Activated CD4-positive, alpha-beta T cell treated with anti-CD3 and anti-CD28 coated beads for 36 hours (primary cell): ENCODE data around the gene CD248. TPM values are rescaled to one million over a fixed set of nuclear protein-coding genes. Genes with fewer than 3 reads are reported as not detected.

Experiments
- ATAC-seq: fragments of 200-7000 bp; cut with Tn5 transposase; one replicate; pipeline ENCODE4 v1.10.0; 2021; ENCODE audit warnings: mild to moderate bottlenecking, moderate library complexity
- CTCF ChIA-PET: fragments of 350-600 bp; sonication (Branson Sonifier 250); formaldehyde crosslinking; loops from one replicate; lab custom pipeline; 2021; ENCODE audit warnings: antibody characterized with exemption; lab: Charles Lee
- POLR2A ChIA-PET: fragments of 350-600 bp; sonication (Branson Sonifier 250); formaldehyde crosslinking; loops from one replicate; lab custom pipeline; 2021; ENCODE audit warnings: antibody characterized with exemption, inconsistent platforms; lab: Charles Lee
- DNase-seq: peaks from one replicate; pipeline ENCODE4 v3.0.0-alpha.2; 2020
- H3K27ac Mint-ChIP-seq: one replicate; pipeline ENCODE4 v1.8.0; 2021; ENCODE audit warnings: mixed read lengths
- H3K27me3 Mint-ChIP-seq: one replicate; pipeline ENCODE4 v1.8.0; 2021; ENCODE audit warnings: mixed read lengths
- H3K36me3 Mint-ChIP-seq: one replicate; pipeline ENCODE4 v1.8.0; 2021; ENCODE audit warnings: low read depth, mixed read lengths
- H3K4me1 Mint-ChIP-seq: one replicate; pipeline ENCODE4 v1.8.0; 2021; ENCODE audit warnings: mixed read lengths
- H3K4me3 Mint-ChIP-seq: one replicate; pipeline ENCODE4 v1.8.0; 2021; ENCODE audit warnings: mild to moderate bottlenecking, moderate library complexity, mixed read lengths
- H3K9me3 Mint-ChIP-seq: one replicate; pipeline ENCODE4 v1.8.0; 2021; ENCODE audit warnings: low read depth, mixed read lengths
- intact Hi-C, 2 experiments: fragments of 100-400 bp; cut with DNase I in 1 of 2; cut with micrococcal nuclease in 1 of 2; formaldehyde crosslinking; loops; one replicate each; pipeline versions ENCODE4 v1.14.2 to v1.15.1; 2022 to 2024; cut with DNase I, micrococcal nuclease
- total RNA-seq, 2 experiments: library from RNA; stranded (reverse); gene quantifications; one replicate each; pipeline ENCODE4 v1.2.3, GENCODE V29; 2021

Gene CD248, protein sequence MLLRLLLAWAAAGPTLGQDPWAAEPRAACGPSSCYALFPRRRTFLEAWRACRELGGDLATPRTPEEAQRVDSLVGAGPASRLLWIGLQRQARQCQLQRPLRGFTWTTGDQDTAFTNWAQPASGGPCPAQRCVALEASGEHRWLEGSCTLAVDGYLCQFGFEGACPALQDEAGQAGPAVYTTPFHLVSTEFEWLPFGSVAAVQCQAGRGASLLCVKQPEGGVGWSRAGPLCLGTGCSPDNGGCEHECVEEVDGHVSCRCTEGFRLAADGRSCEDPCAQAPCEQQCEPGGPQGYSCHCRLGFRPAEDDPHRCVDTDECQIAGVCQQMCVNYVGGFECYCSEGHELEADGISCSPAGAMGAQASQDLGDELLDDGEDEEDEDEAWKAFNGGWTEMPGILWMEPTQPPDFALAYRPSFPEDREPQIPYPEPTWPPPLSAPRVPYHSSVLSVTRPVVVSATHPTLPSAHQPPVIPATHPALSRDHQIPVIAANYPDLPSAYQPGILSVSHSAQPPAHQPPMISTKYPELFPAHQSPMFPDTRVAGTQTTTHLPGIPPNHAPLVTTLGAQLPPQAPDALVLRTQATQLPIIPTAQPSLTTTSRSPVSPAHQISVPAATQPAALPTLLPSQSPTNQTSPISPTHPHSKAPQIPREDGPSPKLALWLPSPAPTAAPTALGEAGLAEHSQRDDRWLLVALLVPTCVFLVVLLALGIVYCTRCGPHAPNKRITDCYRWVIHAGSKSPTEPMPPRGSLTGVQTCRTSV
- under 1 TPM; 0.23 to 0.26 TPM for total RNA-seq

DNA sequence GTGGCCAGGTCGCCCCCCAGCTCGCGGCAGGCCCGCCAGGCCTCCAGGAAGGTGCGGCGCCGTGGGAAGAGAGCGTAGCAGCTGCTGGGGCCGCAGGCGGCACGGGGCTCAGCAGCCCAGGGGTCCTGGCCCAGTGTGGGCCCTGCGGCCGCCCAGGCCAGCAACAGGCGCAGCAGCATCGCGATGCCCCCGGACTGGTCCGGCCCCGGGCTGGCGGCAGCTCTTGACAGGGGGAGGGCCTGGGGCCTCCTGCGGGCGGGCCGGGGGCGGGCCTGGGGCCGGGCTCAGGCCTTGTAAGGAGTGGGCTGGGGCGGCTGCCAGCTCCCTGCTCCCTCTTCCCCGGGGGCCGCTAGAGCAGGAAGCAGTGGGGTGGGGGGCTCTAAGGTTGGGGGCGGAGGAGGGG, at the start of gene CD248:
Gene CD248 (minus strand): TSS at position 196 of the 403 bp plus-strand sequence. CDS start 17 bp downstream, at position 179.
- CTCF ChIA-PET = interaction anchor here (1.6 kb wide), 1 partner anchor 12 kb away, joined by 6 read pairs; no protein-coding TSS in a partner anchor
- intact Hi-C loops = no loop called here
- peaks cover 2% of the 10 kb centered on the region for H3K9me3 Mint-ChIP-seq
- DNase-seq (no peak), ATAC-seq (no peak)
- H3K36me3 Mint-ChIP-seq = no peaks in the 10 kb centered on the region
- H3K4me3 Mint-ChIP-seq = peak within 1 kb of the TSS; percentile 47
- H3K27me3 Mint-ChIP-seq = no peaks in the 10 kb centered on the region
- peaks cover 58% of the 10 kb centered on the region for H3K4me1 Mint-ChIP-seq
- POLR2A ChIA-PET = interaction anchor here (0.6 kb wide), 2 partner anchors 28 to 300 kb away, joined by 4 to 8 read pairs; partner anchors contain the start of gene YIF1A
- H3K27ac Mint-ChIP-seq = peak within 1 kb of the TSS; percentile 92

DNA sequence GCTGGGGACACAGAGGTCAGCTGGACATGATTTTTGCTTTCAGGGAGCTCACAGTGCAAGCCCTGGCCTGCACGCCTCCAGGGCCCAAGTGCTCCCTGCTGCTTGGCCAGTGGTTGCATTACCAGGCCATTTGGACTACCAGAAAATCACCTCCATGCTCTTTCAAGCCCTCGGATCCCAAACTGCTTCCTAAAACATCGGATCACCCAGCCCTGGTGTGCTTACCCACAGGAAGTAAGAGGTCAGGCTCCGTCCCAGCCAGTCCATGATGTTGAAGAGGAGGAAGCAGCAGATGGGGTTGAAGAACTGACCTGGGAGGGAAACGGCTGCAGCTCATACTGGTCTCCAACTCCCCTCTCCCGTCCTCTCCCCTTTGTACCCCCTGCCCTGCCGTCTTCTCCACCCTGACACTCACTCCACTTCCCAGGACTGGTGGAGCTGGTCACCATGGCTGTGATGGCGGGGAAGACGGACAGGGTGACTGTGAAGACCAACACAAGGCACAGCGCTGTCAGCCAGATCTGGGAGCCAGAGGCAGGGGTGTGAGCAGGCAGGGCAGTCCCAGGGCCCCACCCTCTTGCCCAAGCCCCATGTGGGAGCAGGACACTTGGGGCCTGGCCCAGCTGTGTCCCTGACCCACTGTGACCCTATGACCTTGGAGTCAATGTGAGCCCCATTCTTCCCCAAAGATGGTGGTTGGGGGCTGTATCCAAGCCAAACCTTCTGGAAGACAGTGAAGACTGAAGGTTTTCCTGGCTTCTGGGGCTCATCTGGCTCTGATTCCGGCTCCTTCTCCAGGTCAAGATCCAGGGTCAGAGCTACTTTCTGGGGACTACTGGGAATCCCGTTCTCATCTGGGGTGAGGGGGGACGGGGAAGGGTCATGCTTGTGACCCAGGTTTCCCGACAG, 49.1 kb upstream of the CD248 start:
- Mint-ChIP-seq H3K4me3 (no peak overlapping the region), H3K27me3 (no peaks in the 10 kb centered on the region), H3K27ac (no peak overlapping the region), H3K4me1 (peaks cover 9% of the 10 kb centered on the region), H3K9me3 (no peaks in the 10 kb centered on the region), H3K36me3 (peaks cover 24% of the 10 kb centered on the region)
- DNase-seq (no peak), ATAC-seq (no peak)
- CTCF ChIA-PET = interaction anchor here (0.8 to 3.2 kb wide), 6 partner anchors 12 to 145 kb away, joined by 3 to 20 read pairs (median 6); partner anchors contain the start of genes B4GAT1 and BBS1
- POLR2A ChIA-PET = interaction anchor here (0.5 kb wide), 1 partner anchor 294 kb away, joined by 7 read pairs; no protein-coding TSS in a partner anchor
- intact Hi-C loops = no loop called here

- POLR2A ChIA-PET = no interaction called here
- H3K27ac Mint-ChIP-seq = no peak overlapping the region
Measured at GRCh38 chr11:66365166-66365565, 48.3 kb upstream of the CD248 start.

GRCh38 chr11:66363805-66364535, 47.1 kb upstream of the CD248 start:
- no peak overlapping the region for H3K27ac Mint-ChIP-seq
- no peaks in the 10 kb centered on the region for H3K27me3 Mint-ChIP-seq
- ChIA-PET CTCF (interaction anchor here (0.6 to 3.2 kb wide), 12 partner anchors 8 to 478 kb away, joined by 3 to 20 read pairs (median 3); partner anchors contain the start of genes B4GAT1, BRMS1 and MRPL11), POLR2A (interaction anchor here (0.6 to 0.7 kb wide), 2 partner anchors 93 to 1910 kb away, joined by 3 to 8 read pairs; no protein-coding TSS in a partner anchor)
- intact Hi-C loops = no loop called here
- DNase-seq = peak; percentile 88
- peak; percentile 82 for ATAC-seq
- H3K4me3 Mint-ChIP-seq = no peak overlapping the region
- H3K4me1 Mint-ChIP-seq = no peaks in the 10 kb centered on the region
- H3K36me3 Mint-ChIP-seq = peaks cover 26% of the 10 kb centered on the region
- no peaks in the 10 kb centered on the region for H3K9me3 Mint-ChIP-seq

More at GRCh38 chr11:66365166-66365565, 48.3 kb upstream of the CD248 start:
- no peak for DNase-seq
- intact Hi-C loops = no loop called here
- H3K4me3 Mint-ChIP-seq = no peak overlapping the region
- ATAC-seq = no peak
- peaks cover 4% of the 10 kb centered on the region for H3K4me1 Mint-ChIP-seq
- CTCF ChIA-PET = interaction anchor here (2.9 to 3.2 kb wide), 3 partner anchors 16 to 24 kb away, joined by 10 to 20 read pairs (median 19); partner anchors contain the start of gene B4GAT1
- H3K36me3 Mint-ChIP-seq = peaks cover 26% of the 10 kb centered on the region
- H3K27me3 Mint-ChIP-seq = no peaks in the 10 kb centered on the region
- no peaks in the 10 kb centered on the region for H3K9me3 Mint-ChIP-seq

GRCh38 chr11:66363187-66363601, 46.4 kb upstream of the CD248 start:
- Mint-ChIP-seq H3K9me3 (no peaks in the 10 kb centered on the region), H3K4me3 (no peak overlapping the region), H3K27ac (no peak overlapping the region), H3K36me3 (peaks cover 23% of the 10 kb centered on the region), H3K4me1 (no peaks in the 10 kb centered on the region), H3K27me3 (no peaks in the 10 kb centered on the region)
- ATAC-seq (no peak), DNase-seq (no peak)
- POLR2A ChIA-PET = interaction anchor here (0.7 kb wide), 1 partner anchor 1911 kb away, joined by 8 read pairs; no protein-coding TSS in a partner anchor
- CTCF ChIA-PET = interaction anchor here (0.6 to 3.2 kb wide), 13 partner anchors 8 to 479 kb away, joined by 3 to 20 read pairs (median 3); partner anchors contain the start of genes B4GAT1, BRMS1 and MRPL11
- intact Hi-C loops = no loop called here

GRCh38 chr11:66362481-66363147, 45.8 kb upstream of the CD248 start:
- H3K4me3 Mint-ChIP-seq = no peak overlapping the region
- ChIA-PET POLR2A (interaction anchor here (0.7 kb wide), 1 partner anchor 16 kb away, joined by 3 read pairs; no protein-coding TSS in a partner anchor), CTCF (interaction anchor here (0.7 to 3.2 kb wide), 8 partner anchors 10 to 76 kb away, joined by 3 to 20 read pairs (median 6); partner anchors contain the start of genes B4GAT1 and MRPL11)
- H3K4me1 Mint-ChIP-seq = no peaks in the 10 kb centered on the region
- H3K27ac Mint-ChIP-seq = no peak overlapping the region
- H3K9me3 Mint-ChIP-seq = no peaks in the 10 kb centered on the region
- intact Hi-C loops = no loop called here
- ATAC-seq (no peak), DNase-seq (no peak)
- no peaks in the 10 kb centered on the region for H3K27me3 Mint-ChIP-seq
- H3K36me3 Mint-ChIP-seq = peaks cover 21% of the 10 kb centered on the region

GRCh38 chr11:66361502-66361941, 44.7 kb upstream of the CD248 start:
- ATAC-seq (no peak), DNase-seq (no peak)
- no peak overlapping the region for H3K27ac Mint-ChIP-seq
- intact Hi-C loops = no loop called here
- H3K4me1 Mint-ChIP-seq = no peaks in the 10 kb centered on the region
- no peaks in the 10 kb centered on the region for H3K9me3 Mint-ChIP-seq
- peaks cover 21% of the 10 kb centered on the region for H3K36me3 Mint-ChIP-seq
- H3K4me3 Mint-ChIP-seq = no peak overlapping the region
- ChIA-PET CTCF (interaction anchor here (0.5 to 1.0 kb wide), 4 partner anchors 13 to 319 kb away, joined by 3 to 5 read pairs (median 3); no protein-coding TSS in a partner anchor), POLR2A (no interaction called here)
- no peaks in the 10 kb centered on the region for H3K27me3 Mint-ChIP-seq

- no peak for ATAC-seq
Measured at GRCh38 chr11:66360406-66361073, 43.7 kb upstream of the CD248 start.

GRCh38 chr11:66359662-66360087, 42.8 kb upstream of the CD248 start:
- H3K27me3 Mint-ChIP-seq = no peaks in the 10 kb centered on the region
- H3K4me1 Mint-ChIP-seq = no peaks in the 10 kb centered on the region
- no peak overlapping the region for H3K27ac Mint-ChIP-seq
- no peak for ATAC-seq
- ChIA-PET POLR2A (no interaction called here), CTCF (no interaction called here)
- H3K9me3 Mint-ChIP-seq = no peaks in the 10 kb centered on the region
- no peak overlapping the region for H3K4me3 Mint-ChIP-seq
- intact Hi-C loops = no loop called here
- peaks cover 17% of the 10 kb centered on the region for H3K36me3 Mint-ChIP-seq
- DNase-seq = no peak

More at GRCh38 chr11:66360406-66361073, 43.7 kb upstream of the CD248 start:
- Mint-ChIP-seq H3K4me1 (no peaks in the 10 kb centered on the region), H3K27ac (no peak overlapping the region), H3K27me3 (no peaks in the 10 kb centered on the region), H3K9me3 (no peaks in the 10 kb centered on the region), H3K36me3 (peaks cover 19% of the 10 kb centered on the region), H3K4me3 (no peak overlapping the region)
- intact Hi-C loops = no loop called here
- ChIA-PET POLR2A (no interaction called here), CTCF (no interaction called here)
- DNase-seq = no peak
